Body of pancreas (tissue), 4 donors: Measurements from ENCODE around the gene TGFBI. TPM values are rescaled to one million over a fixed set of nuclear protein-coding genes. Genes with fewer than 3 reads are reported as not detected.

Experiments
- ATAC-seq: fragments of 150-250 bp; one replicate; pipeline ENCODE4 v1.9.1; 2016
- DNase-seq, 4 donors: peaks; one replicate each; pipeline ENCODE4 v3.0.0-alpha.2; 2019
- H3K27ac ChIP-seq, 4 donors: fragments of 200-600 bp; sonication (generic); 1 replicate in 3 of 4; 2 replicates in 1 of 4; pipeline versions ENCODE4 v1.5.1 to v1.6.1; 2016 to 2019; ENCODE audit warnings: mild to moderate bottlenecking in 1 of 4, mixed read lengths in 1 of 4, moderate library complexity in 1 of 4
- H3K27me3 ChIP-seq, 2 donors: fragments of 200-600 bp; sonication (generic); one replicate each; pipeline ENCODE4 v1.6.0; 2016; ENCODE audit warnings: mild to moderate bottlenecking in 1 of 2
- H3K36me3 ChIP-seq, 2 donors: fragments of 200-600 bp; sonication (generic); replicated peaks in 1 of 2; 2 replicates each; pipeline ENCODE4 v1.5.1; 2016; ENCODE audit warnings: low read depth in 2 of 2; ENCODE audit not compliant: insufficient read depth in 1 of 2
- H3K4me1 ChIP-seq: fragments of 200-600 bp; sonication (generic); one replicate; pipeline ENCODE4 v1.6.0; 2016
- H3K4me3 ChIP-seq, 2 donors: fragments of 200-600 bp; sonication (generic); 1 replicate in 1 of 2; 2 replicates in 1 of 2; pipeline ENCODE4 v1.5.1; 2016 to 2019
- H3K9me3 ChIP-seq, 3 donors: fragments of 200-600 bp; sonication (generic); 1 replicate in 2 of 3; 2 replicates in 1 of 3; pipeline ENCODE4 v1.5.1; 2016
- CTCF ChIP-seq, 7 experiments: fragments of 450-650 bp in 4 of 7; fragments of 200-600 bp in 3 of 7; sonication (generic) in 3 of 7; IDR thresholded peaks; one replicate each; pipeline ENCODE4 v1.5.1; 2016 to 2019; ENCODE audit warnings: antibody characterized with exemption in 7 of 7
- POLR2A ChIP-seq, 3 donors: fragments of 450-650 bp; IDR thresholded peaks; one replicate each; pipeline ENCODE4 v1.6.1; 2016; ENCODE audit warnings: antibody characterized with exemption in 3 of 3, mild to moderate bottlenecking in 2 of 3
- WGBS, 2 donors: methylation state at CpG; one replicate each; pipeline ENCODE4 v1.1.5; 2017; 5-methylcytosine and 5-hydroxymethylcytosine counted together
- intact Hi-C: fragments of 100-400 bp; cut with DNase I; formaldehyde crosslinking; loops from one replicate; pipeline ENCODE4 v1.15.1; 2023
- total RNA-seq, 2 donors: library from RNA; depleted of rRNA; stranded (reverse); fragments of >200 nt; gene quantifications; one replicate each; pipeline ENCODE4 v1.1.0, GENCODE V29; 2016

TGFBI gene
- total RNA-seq, 2 donors from 2014 or later, result 7.6 to 23.9 TPM

GRCh38 chr5:136046246-136046645 lies 17.5 kb downstream of the TGFBI start:
- H3K4me3 ChIP-seq, result no peak overlapping the region
- H3K27me3 ChIP-seq, result no peaks in the 10 kb centered on the region
- DNase-seq, result no peak
- H3K27ac ChIP-seq, result no peak overlapping the region
- no peaks in the 10 kb centered on the region for H3K9me3 ChIP-seq
- H3K36me3 ChIP-seq, result no peaks in the 10 kb centered on the region
- ATAC-seq, result no peak
- intact Hi-C loops, result no loop called here
- WGBS, 2 donors, result 78 to 92% methylated on average over 10 to 12 of the region's 12 CpGs
- no peaks in the 10 kb centered on the region for H3K4me1 ChIP-seq
- TF ChIP-seq CTCF (IDR thresholded peaks at IDR 0.05) (no peak), POLR2A (IDR thresholded peaks at IDR 0.05) (no peak)

GRCh38 chr5:136047858-136048257 lies 19.1 kb downstream of the TGFBI start:
- Histone ChIP-seq H3K4me3 (no peak overlapping the region), H3K4me1 (no peaks in the 10 kb centered on the region), H3K36me3 (no peaks in the 10 kb centered on the region), H3K9me3 (no peaks in the 10 kb centered on the region), H3K27me3 (no peaks in the 10 kb centered on the region), H3K27ac (no peak overlapping the region)
- TF ChIP-seq CTCF (IDR thresholded peaks at IDR 0.05), result no peak
- TF ChIP-seq POLR2A (IDR thresholded peaks at IDR 0.05), result no peak
- WGBS, 2 donors, result 82 to 84% methylated on average over 7 to 8 of the region's 8 CpGs
- DNase-seq, result peak in 1 of 4 donors; percentile 56
- ATAC-seq, result no peak
- intact Hi-C loops, result no loop called here

GRCh38 chr5:136048966-136049365 lies 20.2 kb downstream of the TGFBI start:
- intact Hi-C loops, result no loop called here
- Histone ChIP-seq H3K4me3 (no peak overlapping the region), H3K4me1 (no peaks in the 10 kb centered on the region), H3K36me3 (no peaks in the 10 kb centered on the region), H3K27me3 (no peaks in the 10 kb centered on the region), H3K27ac (no peak overlapping the region), H3K9me3 (no peaks in the 10 kb centered on the region)
- no peak for ATAC-seq
- TF ChIP-seq POLR2A (IDR thresholded peaks at IDR 0.05) (no peak), CTCF (IDR thresholded peaks at IDR 0.05) (no peak)
- 88 to 89% methylated on average over 6 of the region's 6 CpGs for WGBS, 2 donors
- no peak for DNase-seq

- WGBS, 2 donors, result 77 to 83% methylated on average over 12 of the region's 12 CpGs
- no peak overlapping the region for H3K27ac ChIP-seq
- no peaks in the 10 kb centered on the region for H3K4me1 ChIP-seq
- DNase-seq (no peak), ATAC-seq (no peak)
- no peak overlapping the region for H3K4me3 ChIP-seq
- TF ChIP-seq CTCF (IDR thresholded peaks at IDR 0.05), result no peak
- no peak for TF ChIP-seq POLR2A (IDR thresholded peaks at IDR 0.05)
- no peaks in the 10 kb centered on the region for H3K36me3 ChIP-seq
- no peaks in the 10 kb centered on the region for H3K9me3 ChIP-seq
- intact Hi-C loops, result no loop called here
- no peaks in the 10 kb centered on the region for H3K27me3 ChIP-seq
These were observed 22.9 kb downstream of the TGFBI start for GRCh38 chr5:136051486-136052220.
